ENCODE data around the gene C20orf144. TPM values are rescaled to one million over a fixed set of nuclear protein-coding genes. Genes with fewer than 3 reads are reported as not detected.
A peak's percentile ranks its signal among the peaks of the same experiment; 100 is the strongest.

The C20orf144 gene
- total and polyA plus RNA-seq, 9 of the 15 experiments (the other 6 are each of a cell fraction or from before 2014, with no cell fraction given), result 0.04 to 0.23 (median 0.11) TPM; not detected in 2

GRCh38 chr20:33676121-33676520 lies 14.0 kb downstream of the C20orf144 start:
- ChIA-PET CTCF (ENCODE audit: low intra/inter-chr PET ratio) (no interaction called here), POLR2A (interaction anchor here (2.5 kb wide), 1 partner anchor 9 kb away, joined by 15 read pairs; no protein-coding TSS in a partner anchor)
- DNase-seq (ENCODE audit: extremely low read depth in 1 of 4, low spot score in 3 of 4) (no peak), FAIRE-seq (no peak), ATAC-seq (no peak)
- H3K4me1 ChIP-seq (replicated peaks in 1 of 2; ENCODE audit: control insufficient read depth in 2 of 2, insufficient read depth in 2 of 2, low read length in 2 of 2), result peaks cover 17 to 56% of the 10 kb centered on the region in 2 experiments
- H4K20me1 ChIP-seq (replicated peaks; ENCODE audit: control insufficient read depth, insufficient read depth, low read length), result peaks cover 16% of the 10 kb centered on the region; the same call in 1 of the 2 replicates
- 96% methylated on average over 9 of the region's 11 CpGs for WGBS (ENCODE audit: insufficient coverage, low coverage, missing lambda C conversion rate)
- peaks cover 5% of the 10 kb centered on the region for H3K9me1 ChIP-seq (ENCODE audit: control insufficient read depth, insufficient read depth, low read length)
- BruUV-seq (replicated peaks), result no TSS peak
- H3K4me2 ChIP-seq (ENCODE audit: insufficient read depth, low read length), result no peak overlapping the region
- no peak overlapping the region for H3K4me3 ChIP-seq
- intact Hi-C loops (cut with micrococcal nuclease), result no loop called here
- no peak overlapping the region for H3K27ac ChIP-seq (ENCODE audit: extremely low read depth, low read depth, low read length)
- H3K36me3 ChIP-seq (ENCODE audit: control insufficient read depth, insufficient read depth, low read length), result peaks cover 61% of the 10 kb centered on the region
- in situ Hi-C loops (cut with MboI), result no loop called here
- peak overlapping the region in 1 of 2 experiments; percentile 50; a peak in 1 of 4 replicates for H3K9ac ChIP-seq (ENCODE audit: insufficient read depth in 1 of 2, low read depth in 2 of 2, low read length in 2 of 2)
- H3K27me3 ChIP-seq (ENCODE audit: control insufficient read depth in 2 of 2, insufficient read depth in 2 of 2, low read length in 2 of 2), result no peaks in the 10 kb centered on the region
- no peaks in the 10 kb centered on the region for H3K9me3 ChIP-seq (replicated peaks; ENCODE audit: control insufficient read depth, insufficient read depth, low read depth, low read length)
- TF ChIP-seq POLR2G (IDR thresholded peaks at IDR 0.05; ENCODE audit: low read depth, low read length) (peak; percentile 10; the same call in 1 of the 2 replicates), GMEB1 (CRISPR knock-in tag; IDR thresholded peaks at IDR 0.05) (no peak), RBFOX2 (IDR thresholded peaks at IDR 0.05; ENCODE audit: low read depth, low read length) (0 out of 2 replicates have a peak, but pooled peaks have one; percentile 27), KDM1A (IDR thresholded peaks at IDR 0.05) (peak in 1 of 2 experiments; percentile 27; a peak in 1 of 4 replicates)
- no peak overlapping the region for H2AFZ ChIP-seq (ENCODE audit: low read depth, low read length)
- H3K79me2 ChIP-seq (ENCODE audit: control insufficient read depth, insufficient read depth, low read length), result peaks cover 30% of the 10 kb centered on the region

Measured in K562 (cell line).